PC-9 (cell line): ENCODE results near the gene LRP1B.

Experiments used
- EZH2 ChIP-seq: fragments of 200-600 bp; sonication (generic); IDR thresholded peaks from 2 replicates; pipeline ENCODE4 v1.8.0; 2017; ENCODE audit warnings: antibody characterized with exemption, low read depth
- TF ChIP-seq, protein P1 (sequence below): fragments of 200-600 bp; sonication (generic); conservative IDR thresholded peaks from 2 replicates; pipeline ENCODE4 v1.6.1; 2017; ENCODE audit warnings: mixed run types, antibody characterized with exemption, mild to moderate bottlenecking, moderate library complexity

DNA sequence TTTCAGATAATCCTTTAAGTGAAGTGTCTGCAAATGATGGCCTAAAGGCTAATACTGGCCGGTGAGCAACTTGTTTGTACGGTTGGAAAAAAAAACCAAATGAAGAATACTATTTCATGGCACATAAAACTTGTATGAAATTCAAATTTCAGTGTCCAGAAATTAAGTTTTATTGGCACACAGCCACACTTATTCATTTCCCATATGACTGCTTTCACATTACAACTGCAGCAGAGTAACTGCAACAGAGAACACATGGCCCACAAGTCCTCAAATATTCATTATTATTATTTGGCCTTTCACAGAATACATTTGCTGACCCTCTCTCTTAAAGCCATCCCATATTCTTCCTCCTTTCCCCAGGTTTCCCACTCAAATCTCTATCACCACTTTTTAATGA, 1268.6 kb downstream of the LRP1B start:
- TF ChIP-seq, protein P1, sequence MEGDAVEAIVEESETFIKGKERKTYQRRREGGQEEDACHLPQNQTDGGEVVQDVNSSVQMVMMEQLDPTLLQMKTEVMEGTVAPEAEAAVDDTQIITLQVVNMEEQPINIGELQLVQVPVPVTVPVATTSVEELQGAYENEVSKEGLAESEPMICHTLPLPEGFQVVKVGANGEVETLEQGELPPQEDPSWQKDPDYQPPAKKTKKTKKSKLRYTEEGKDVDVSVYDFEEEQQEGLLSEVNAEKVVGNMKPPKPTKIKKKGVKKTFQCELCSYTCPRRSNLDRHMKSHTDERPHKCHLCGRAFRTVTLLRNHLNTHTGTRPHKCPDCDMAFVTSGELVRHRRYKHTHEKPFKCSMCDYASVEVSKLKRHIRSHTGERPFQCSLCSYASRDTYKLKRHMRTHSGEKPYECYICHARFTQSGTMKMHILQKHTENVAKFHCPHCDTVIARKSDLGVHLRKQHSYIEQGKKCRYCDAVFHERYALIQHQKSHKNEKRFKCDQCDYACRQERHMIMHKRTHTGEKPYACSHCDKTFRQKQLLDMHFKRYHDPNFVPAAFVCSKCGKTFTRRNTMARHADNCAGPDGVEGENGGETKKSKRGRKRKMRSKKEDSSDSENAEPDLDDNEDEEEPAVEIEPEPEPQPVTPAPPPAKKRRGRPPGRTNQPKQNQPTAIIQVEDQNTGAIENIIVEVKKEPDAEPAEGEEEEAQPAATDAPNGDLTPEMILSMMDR, result no peak
- no peak for TF ChIP-seq EZH2
